HG03521 (cell line): ENCODE measurements around the gene C8A.

Experiments
- ATAC-seq: cut with Tn5 transposase; IDR thresholded peaks from one replicate; pipeline ENCODE4 v1.9.1; 2021; ENCODE audit warnings: mild to moderate bottlenecking, moderate library complexity; ENCODE audit not compliant: unreplicated experiment

Gene C8A

GRCh38 chr1:56965191-56965590 is 110.6 kb downstream of the C8A start:
- ATAC-seq = no peak

DNA sequence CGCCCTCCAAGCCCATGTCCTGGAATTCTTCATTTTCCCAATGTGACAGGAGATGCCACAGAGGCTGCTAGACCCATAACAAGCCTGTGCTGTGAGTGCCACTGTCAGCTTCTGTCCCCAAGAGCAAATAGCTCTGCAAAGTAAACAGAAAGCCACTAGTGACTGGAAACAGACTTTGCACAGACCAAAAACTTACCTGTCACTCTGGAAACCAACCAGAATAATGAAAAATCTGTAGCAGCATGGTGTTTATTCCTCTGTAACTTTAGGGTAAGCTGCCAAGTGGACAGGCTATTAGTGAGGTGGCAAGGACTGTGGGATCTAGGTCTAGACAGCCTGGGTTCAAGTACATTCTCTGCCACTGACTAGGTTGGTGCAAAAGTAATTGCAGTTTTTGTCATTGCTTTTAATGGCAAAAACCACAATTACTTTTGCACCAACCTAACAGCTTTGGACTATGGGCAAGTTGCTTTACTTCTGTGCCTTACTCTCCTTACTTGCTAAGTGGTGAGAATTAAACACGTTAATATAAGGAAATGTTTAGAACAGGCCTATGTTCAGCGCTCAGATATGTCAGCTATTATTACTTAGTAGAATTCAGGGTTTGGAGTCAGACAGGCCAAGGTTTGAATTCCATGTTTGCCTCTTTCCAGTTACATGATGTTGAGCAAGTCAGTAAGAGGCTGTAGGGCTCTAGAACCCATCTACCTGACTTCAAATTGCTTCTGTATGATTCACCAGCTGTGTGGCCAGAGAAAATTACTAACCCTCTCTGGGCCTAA is 111.5 kb downstream of the C8A start, which contains the start of gene C8B:
Gene C8B, minus strand, starts transcription at position 100 of the 782 bp plus-strand sequence. Its CDS starts 67 bp downstream, at position 33.
- no peak for ATAC-seq

- ATAC-seq = no peak
Measured at GRCh38 chr1:56966698-56966999, 112.1 kb downstream of the C8A start.

- no peak for ATAC-seq
Measured at GRCh38 chr1:56967355-56967754, 112.8 kb downstream of the C8A start.
